Measurements from ENCODE around the gene MRPL50.

DNA sequence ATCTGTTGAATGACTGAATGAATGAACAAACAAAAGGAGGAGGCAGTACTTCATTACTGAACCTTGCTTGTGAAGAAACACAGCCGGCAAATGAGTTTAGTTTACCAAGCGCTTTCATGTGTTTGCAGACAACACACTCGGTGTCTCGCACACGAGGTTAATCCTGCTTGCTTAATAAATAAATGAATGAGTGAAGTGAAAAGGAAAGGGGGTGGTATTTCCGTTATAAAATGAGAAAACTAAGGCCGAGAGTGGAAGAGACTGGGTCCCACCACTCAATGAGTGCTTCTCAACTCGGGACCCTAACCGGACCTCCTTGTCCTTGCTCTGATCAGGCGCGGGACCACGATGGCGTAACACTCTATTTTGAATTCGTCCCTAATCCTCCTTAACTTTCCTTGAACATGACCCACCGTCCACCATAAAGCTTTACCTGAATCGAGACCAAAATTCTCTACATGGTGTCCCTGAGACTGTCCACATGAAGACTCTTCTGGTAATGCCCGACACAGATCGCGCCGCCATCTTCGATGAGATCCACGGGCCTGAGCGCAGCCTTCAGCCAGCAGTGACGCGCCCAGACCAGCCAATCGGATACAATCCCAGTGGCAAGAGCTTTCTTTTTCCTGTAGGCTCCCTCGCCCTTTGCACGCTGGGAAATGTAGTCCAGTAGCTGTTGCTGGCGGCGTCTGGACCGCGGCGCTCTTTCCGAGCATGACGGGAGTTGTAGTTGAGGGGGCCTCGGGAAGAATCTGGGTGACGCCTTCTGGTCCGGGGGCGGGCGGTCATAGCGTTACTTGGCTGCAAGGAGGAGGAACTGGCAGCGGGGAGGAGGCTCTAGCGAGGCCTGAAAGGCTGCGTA lies at the start of gene MRPL50, which contains the start of gene ZNF189:
- TF ChIP-seq, protein P1, sequence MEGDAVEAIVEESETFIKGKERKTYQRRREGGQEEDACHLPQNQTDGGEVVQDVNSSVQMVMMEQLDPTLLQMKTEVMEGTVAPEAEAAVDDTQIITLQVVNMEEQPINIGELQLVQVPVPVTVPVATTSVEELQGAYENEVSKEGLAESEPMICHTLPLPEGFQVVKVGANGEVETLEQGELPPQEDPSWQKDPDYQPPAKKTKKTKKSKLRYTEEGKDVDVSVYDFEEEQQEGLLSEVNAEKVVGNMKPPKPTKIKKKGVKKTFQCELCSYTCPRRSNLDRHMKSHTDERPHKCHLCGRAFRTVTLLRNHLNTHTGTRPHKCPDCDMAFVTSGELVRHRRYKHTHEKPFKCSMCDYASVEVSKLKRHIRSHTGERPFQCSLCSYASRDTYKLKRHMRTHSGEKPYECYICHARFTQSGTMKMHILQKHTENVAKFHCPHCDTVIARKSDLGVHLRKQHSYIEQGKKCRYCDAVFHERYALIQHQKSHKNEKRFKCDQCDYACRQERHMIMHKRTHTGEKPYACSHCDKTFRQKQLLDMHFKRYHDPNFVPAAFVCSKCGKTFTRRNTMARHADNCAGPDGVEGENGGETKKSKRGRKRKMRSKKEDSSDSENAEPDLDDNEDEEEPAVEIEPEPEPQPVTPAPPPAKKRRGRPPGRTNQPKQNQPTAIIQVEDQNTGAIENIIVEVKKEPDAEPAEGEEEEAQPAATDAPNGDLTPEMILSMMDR (conservative IDR thresholded peaks at IDR 0.05; ENCODE audit: low read depth in 2 of 2), result no peak
- TF ChIP-seq, protein P2, sequence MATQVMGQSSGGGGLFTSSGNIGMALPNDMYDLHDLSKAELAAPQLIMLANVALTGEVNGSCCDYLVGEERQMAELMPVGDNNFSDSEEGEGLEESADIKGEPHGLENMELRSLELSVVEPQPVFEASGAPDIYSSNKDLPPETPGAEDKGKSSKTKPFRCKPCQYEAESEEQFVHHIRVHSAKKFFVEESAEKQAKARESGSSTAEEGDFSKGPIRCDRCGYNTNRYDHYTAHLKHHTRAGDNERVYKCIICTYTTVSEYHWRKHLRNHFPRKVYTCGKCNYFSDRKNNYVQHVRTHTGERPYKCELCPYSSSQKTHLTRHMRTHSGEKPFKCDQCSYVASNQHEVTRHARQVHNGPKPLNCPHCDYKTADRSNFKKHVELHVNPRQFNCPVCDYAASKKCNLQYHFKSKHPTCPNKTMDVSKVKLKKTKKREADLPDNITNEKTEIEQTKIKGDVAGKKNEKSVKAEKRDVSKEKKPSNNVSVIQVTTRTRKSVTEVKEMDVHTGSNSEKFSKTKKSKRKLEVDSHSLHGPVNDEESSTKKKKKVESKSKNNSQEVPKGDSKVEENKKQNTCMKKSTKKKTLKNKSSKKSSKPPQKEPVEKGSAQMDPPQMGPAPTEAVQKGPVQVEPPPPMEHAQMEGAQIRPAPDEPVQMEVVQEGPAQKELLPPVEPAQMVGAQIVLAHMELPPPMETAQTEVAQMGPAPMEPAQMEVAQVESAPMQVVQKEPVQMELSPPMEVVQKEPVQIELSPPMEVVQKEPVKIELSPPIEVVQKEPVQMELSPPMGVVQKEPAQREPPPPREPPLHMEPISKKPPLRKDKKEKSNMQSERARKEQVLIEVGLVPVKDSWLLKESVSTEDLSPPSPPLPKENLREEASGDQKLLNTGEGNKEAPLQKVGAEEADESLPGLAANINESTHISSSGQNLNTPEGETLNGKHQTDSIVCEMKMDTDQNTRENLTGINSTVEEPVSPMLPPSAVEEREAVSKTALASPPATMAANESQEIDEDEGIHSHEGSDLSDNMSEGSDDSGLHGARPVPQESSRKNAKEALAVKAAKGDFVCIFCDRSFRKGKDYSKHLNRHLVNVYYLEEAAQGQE (IDR thresholded peaks at IDR 0.05; ENCODE audit: unreplicated experiment), result no peak
- TF ChIP-seq NANOG (IDR thresholded peaks at IDR 0.05; ENCODE audit: borderline replicate concordance), result no peak
- no peak for TF ChIP-seq EZH2 (IDR thresholded peaks at IDR 0.05; ENCODE audit: low read depth, unreplicated experiment)

All from GM23338 (cell line).